ENCODE measurements around the gene KRT73. TPM values are rescaled to one million over a fixed set of nuclear protein-coding genes. Genes with fewer than 3 reads are reported as not detected.
A peak's percentile ranks its signal among the peaks of the same experiment; 100 is the strongest.
"Not testable (repeated sequence)": the region's sequence is repeated elsewhere in the genome, so short reads cannot be mapped to it uniquely, and the experiment has no call there.

Gene KRT73
- total RNA-seq, 1 donor from 2014 or later, result not detected

- no peak for DNase-seq (ENCODE audit: low read depth)
These were observed 17.3 kb downstream of the KRT73 start, which contains the start of gene KRT72 for GRCh38 chr12:52600941-52601481. KRT72 (minus strand) TSS chr12:52601463; CDS start chr12:52601452, 11 bp downstream.

GRCh38 chr12:52600475-52600874 lies 17.9 kb downstream of the KRT73 start:
- no peak for DNase-seq (ENCODE audit: low read depth)

GRCh38 chr12:52600071-52600470 lies 18.3 kb downstream of the KRT73 start:
- DNase-seq (ENCODE audit: low read depth), result no peak

GRCh38 chr12:52598966-52599365 lies 19.4 kb downstream of the KRT73 start:
- no peak for DNase-seq (ENCODE audit: low read depth)

GRCh38 chr12:52594237-52594636 lies 24.1 kb downstream of the KRT73 start:
- DNase-seq (ENCODE audit: low read depth), result not testable (repeated sequence)

GRCh38 chr12:52591521-52591920 lies 26.8 kb downstream of the KRT73 start:
- no peak for DNase-seq (ENCODE audit: low read depth)

GRCh38 chr12:52590021-52590420 lies 28.3 kb downstream of the KRT73 start:
- no peak for DNase-seq (ENCODE audit: low read depth)

GRCh38 chr12:52587563-52587962 lies 30.8 kb downstream of the KRT73 start:
- no peak for DNase-seq (ENCODE audit: low read depth)

- DNase-seq (ENCODE audit: low read depth), result no peak
These were observed 32.4 kb downstream of the KRT73 start for GRCh38 chr12:52585946-52586345.

GRCh38 chr12:52585066-52585465 lies 33.3 kb downstream of the KRT73 start:
- DNase-seq (ENCODE audit: low read depth), result no peak

GRCh38 chr12:52584156-52584682 lies 34.1 kb downstream of the KRT73 start:
- no peak for DNase-seq (ENCODE audit: low read depth)

GRCh38 chr12:52582971-52583456 lies 35.3 kb downstream of the KRT73 start:
- DNase-seq (ENCODE audit: low read depth), result peak; percentile 41

- no peak for DNase-seq (ENCODE audit: low read depth)
These were observed 35.9 kb downstream of the KRT73 start for GRCh38 chr12:52582486-52582885.

GRCh38 chr12:52581481-52581880 lies 36.9 kb downstream of the KRT73 start:
- DNase-seq (ENCODE audit: low read depth), result peak; percentile 60

- no peak for DNase-seq (ENCODE audit: low read depth)
These were observed 37.3 kb downstream of the KRT73 start for GRCh38 chr12:52581066-52581465.

GRCh38 chr12:52580496-52580895 lies 37.9 kb downstream of the KRT73 start:
- no peak for DNase-seq (ENCODE audit: low read depth)

GRCh38 chr12:52579468-52580465 lies 38.6 kb downstream of the KRT73 start:
- DNase-seq (ENCODE audit: low read depth), result peak; percentile 28

- DNase-seq (ENCODE audit: low read depth), result no peak
These were observed 39.9 kb downstream of the KRT73 start for GRCh38 chr12:52578469-52578868.

- no peak for DNase-seq (ENCODE audit: low read depth)
These were observed 41.0 kb downstream of the KRT73 start for GRCh38 chr12:52577316-52577715.

- DNase-seq (ENCODE audit: low read depth), result no peak
These were observed 42.4 kb downstream of the KRT73 start for GRCh38 chr12:52575948-52576347.

- DNase-seq (ENCODE audit: low read depth), result no peak
These were observed 43.1 kb downstream of the KRT73 start for GRCh38 chr12:52575256-52575655.

GRCh38 chr12:52573743-52574142 lies 44.6 kb downstream of the KRT73 start, which contains the start of gene KRT74:
KRT74 (minus strand) TSS chr12:52573843; CDS start chr12:52573777, 66 bp downstream.
- no peak for DNase-seq (ENCODE audit: low read depth)
